ENCODE results near the gene SFXN3. TPM values are rescaled to one million over a fixed set of nuclear protein-coding genes. Genes with fewer than 3 reads are reported as not detected.

SFXN3 gene
- total and polyA plus RNA-seq, 10 of the 15 experiments (the other 5 are each of a cell fraction or from before 2014, with no cell fraction given), result 0.05 to 11.3 (median 1.2) TPM

DNA sequence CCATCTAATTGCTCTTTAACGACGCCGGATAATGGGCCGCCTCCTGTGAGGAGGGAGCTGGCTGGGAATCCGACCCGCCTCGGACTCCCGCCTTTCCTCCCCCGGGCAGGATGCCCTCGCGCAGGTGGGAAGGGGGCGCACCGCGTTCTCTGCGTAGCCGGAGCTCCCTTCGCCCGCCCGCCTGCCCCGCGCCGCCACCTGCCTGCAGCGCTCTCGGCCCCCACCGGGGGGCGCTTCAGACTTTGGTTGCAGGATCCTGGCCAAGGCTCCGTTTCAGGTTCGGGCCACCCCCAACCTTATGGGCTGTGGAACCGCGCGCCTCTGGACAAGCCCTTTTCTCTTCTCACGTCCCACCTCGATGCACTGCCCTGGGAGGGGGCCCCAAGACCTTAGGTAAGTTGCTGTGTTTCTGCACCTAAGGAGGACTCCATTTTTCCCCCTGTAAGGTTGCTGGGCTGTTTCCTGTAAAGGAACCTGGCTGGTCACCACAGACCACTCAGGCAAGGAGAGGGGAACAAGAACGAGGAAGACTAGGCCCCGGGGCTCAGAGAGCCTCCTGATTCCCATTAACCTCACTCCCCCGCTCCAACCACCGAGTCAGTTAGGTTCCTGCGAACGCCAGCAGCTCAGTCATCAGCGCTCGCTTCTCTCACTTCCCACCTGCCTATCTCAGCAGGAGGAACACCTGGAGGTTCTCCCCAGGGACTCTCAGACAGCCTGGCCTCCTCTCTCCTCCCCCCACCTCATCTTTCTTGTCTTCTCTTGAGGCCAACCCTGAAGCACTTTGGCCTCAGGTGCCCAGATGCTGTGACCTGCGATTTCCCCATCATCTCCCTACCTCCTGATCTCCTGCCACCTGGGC, 19.4 kb downstream of the SFXN3 start:
- Histone ChIP-seq H3K79me2 (ENCODE audit: control insufficient read depth, insufficient read depth, low read length) (peaks cover 4% of the 10 kb centered on the region; the same call in 1 of the 2 replicates), H3K27ac (ENCODE audit: control insufficient read depth, insufficient read depth) (no peak overlapping the region), H3K9me3 (replicated peaks; ENCODE audit: control insufficient read depth, insufficient read depth, low read length) (no peaks in the 10 kb centered on the region), H2AFZ (ENCODE audit: control insufficient read depth, low read depth, low read length) (peak overlapping the region; percentile 88), H3K4me2 (ENCODE audit: control insufficient read depth, insufficient read depth) (peak overlapping the region; percentile 77), H3K27me3 (replicated peaks in 1 of 2; ENCODE audit: control insufficient read depth in 2 of 2, insufficient read depth in 2 of 2, low read length in 1 of 2) (peaks cover 0 to 1% of the 10 kb centered on the region in 2 experiments; a peak in 2 of 4 replicates), H3K36me3 (ENCODE audit: control insufficient read depth in 2 of 2, insufficient read depth in 2 of 2, low read length in 1 of 2) (no peaks in the 10 kb centered on the region), H4K20me1 (ENCODE audit: control insufficient read depth, insufficient read depth) (no peaks in the 10 kb centered on the region), H3K4me1 (ENCODE audit: control insufficient read depth, insufficient read depth, low read length) (peaks cover 8% of the 10 kb centered on the region), H3K9ac (ENCODE audit: control insufficient read depth, insufficient read depth, low read length) (no peak overlapping the region), H3K4me3 (peak overlapping the region; percentile 56; the same call in 1 of the 2 replicates)
- TF ChIP-seq JUND (IDR thresholded peaks at IDR 0.05; ENCODE audit: low read depth, low read length), result no peak
- peak; percentile 52; the same call in 1 of the 2 replicates for TF ChIP-seq LARP7 (IDR thresholded peaks at IDR 0.05)
- TF ChIP-seq MXI1 (IDR thresholded peaks at IDR 0.05; ENCODE audit: low read depth, low read length), result 0 out of 2 replicates have a peak, but pooled peaks have one; percentile 37
- TF ChIP-seq ZZZ3 (IDR thresholded peaks at IDR 0.05; ENCODE audit: control insufficient read depth, insufficient read length, low read depth), result no peak
- TF ChIP-seq RB1 (IDR thresholded peaks at IDR 0.05; ENCODE audit: borderline replicate concordance), result 0 out of 2 replicates have a peak, but pooled peaks have one; percentile 67
- peak; percentile 26; the same call in 1 of the 2 replicates for TF ChIP-seq IKZF1 (conservative IDR thresholded peaks at IDR 0.05)
- peak; percentile 63; the same call in 1 of the 2 replicates for TF ChIP-seq SMC3 (IDR thresholded peaks at IDR 0.05; ENCODE audit: borderline replicate concordance, low read length)
- TF ChIP-seq RAD21 (IDR thresholded peaks at IDR 0.05; ENCODE audit: insufficient read depth, low read depth, low read length), result peak; percentile 65
- TF ChIP-seq CHD2 (IDR thresholded peaks at IDR 0.05; ENCODE audit: borderline replicate concordance, low read depth, low read length), result peak; percentile 36; the same call in 1 of the 2 replicates
- no peak for TF ChIP-seq CHD4 (IDR thresholded peaks at IDR 0.05)
- 0 out of 4 replicates have a peak, but pooled peaks have one; percentile 13 to 25 for TF ChIP-seq BHLHE40 (IDR thresholded peaks at IDR 0.05; ENCODE audit: borderline replicate concordance in 1 of 2, low read depth in 2 of 2, low read length in 1 of 2)
- TF ChIP-seq CTCF (IDR thresholded peaks at IDR 0.05 in 2 of 3, conservative IDR thresholded peaks at IDR 0.05 in 1 of 3; ENCODE audit: control insufficient read depth in 2 of 3, extremely low read depth in 1 of 3, insufficient read depth in 1 of 3, low read depth in 3 of 3, low read length in 3 of 3), result peak; percentile 85 to 88 (median 87)
- peak; percentile 8 for TF ChIP-seq RELA (IDR thresholded peaks at IDR 0.05; ENCODE audit: borderline replicate concordance, partially characterized antibody)
- 0 out of 2 replicates have a peak, but pooled peaks have one; percentile 54 for TF ChIP-seq STAT1 (conservative IDR thresholded peaks at IDR 0.05)
- TF ChIP-seq, protein P1, sequence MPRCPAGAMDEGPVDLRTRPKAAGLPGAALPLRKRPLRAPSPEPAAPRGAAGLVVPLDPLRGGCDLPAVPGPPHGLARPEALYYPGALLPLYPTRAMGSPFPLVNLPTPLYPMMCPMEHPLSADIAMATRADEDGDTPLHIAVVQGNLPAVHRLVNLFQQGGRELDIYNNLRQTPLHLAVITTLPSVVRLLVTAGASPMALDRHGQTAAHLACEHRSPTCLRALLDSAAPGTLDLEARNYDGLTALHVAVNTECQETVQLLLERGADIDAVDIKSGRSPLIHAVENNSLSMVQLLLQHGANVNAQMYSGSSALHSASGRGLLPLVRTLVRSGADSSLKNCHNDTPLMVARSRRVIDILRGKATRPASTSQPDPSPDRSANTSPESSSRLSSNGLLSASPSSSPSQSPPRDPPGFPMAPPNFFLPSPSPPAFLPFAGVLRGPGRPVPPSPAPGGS (IDR thresholded peaks at IDR 0.05; ENCODE audit: borderline replicate concordance, insufficient read depth, low read depth, low read length, poor library complexity, severe bottlenecking), result no peak
- TF ChIP-seq YY1 (IDR thresholded peaks at IDR 0.05; ENCODE audit: low read depth, low read length), result peak; percentile 55
- in situ Hi-C loops (cut with MboI), result no loop called here
- DNase-seq (ENCODE audit: low read depth, low spot score) (no peak), ATAC-seq (peak; percentile 97), FAIRE-seq (no peak)
- POLR2A ChIA-PET, result interaction anchor here (0.9 to 3.1 kb wide), 4 partner anchors 7 to 92 kb away, joined by 3 to 30 read pairs (median 6); partner anchors contain the start of genes KAZALD1, PDZD7 and SFXN3
- RAD21 ChIA-PET (ENCODE audit: unreplicated experiment), result interaction anchor here (1.0 to 3.4 kb wide), 11 partner anchors 8 to 92 kb away, joined by 4 to 44 read pairs (median 7); partner anchors contain the start of genes KAZALD1, PDZD7 and SFXN3
- no TSS peak for BruUV-seq (replicated peaks)
- CTCF ChIA-PET, result interaction anchor here (0.5 to 24.4 kb wide), 26 partner anchors 1 to 654 kb away, joined by 3 to 885 read pairs (median 4); partner anchors contain the start of genes KAZALD1, PDZD7 and SFXN3
- intact Hi-C loops (cut with micrococcal nuclease; ENCODE audit: unreplicated experiment), result no loop called here
- SMC1A ChIA-PET (ENCODE audit: uncharacterized antibody, unreplicated experiment), result interaction anchor here (0.6 to 4.0 kb wide), 10 partner anchors 8 to 92 kb away, joined by 3 to 30 read pairs (median 5); partner anchors contain the start of gene KAZALD1
- 11% methylated on average over 35 of the region's 42 CpGs for WGBS (ENCODE audit: insufficient coverage, insufficient replicate concordance, low lambda C conversion rate, missing lambda C conversion rate)
